Measurements from ENCODE around the gene HOXB13. TPM values are rescaled to one million over a fixed set of nuclear protein-coding genes. Genes with fewer than 3 reads are reported as not detected.

The HOXB13 gene
- total RNA-seq, 4 donors from 2014 or later = not detected

GRCh38 chr17:48732688-48733629, 4.4 kb upstream of the HOXB13 start:
- H3K27me3 ChIP-seq = peaks cover 0 to 100% (median 78%) of the 10 kb centered on the region in 4 donors
- intact Hi-C loops (cut with DNase I) = no loop called here
- TF ChIP-seq POLR2AphosphoS5 (IDR thresholded peaks at IDR 0.05) (no peak), EP300 (IDR thresholded peaks at IDR 0.05) (no peak), CTCF (IDR thresholded peaks at IDR 0.05) (no peak), POLR2A (IDR thresholded peaks at IDR 0.05; ENCODE audit: low read depth) (no peak)

GRCh38 chr17:48731355-48731754, 2.8 kb upstream of the HOXB13 start:
- intact Hi-C loops (cut with DNase I) = no loop called here
- peaks cover 0 to 100% (median 84%) of the 10 kb centered on the region in 4 donors for H3K27me3 ChIP-seq

More at GRCh38 chr17:48732688-48733629, 4.4 kb upstream of the HOXB13 start:
- 8% methylated on average over 30 of the region's 50 CpGs for WGBS
- Histone ChIP-seq H3K9me3 (no peaks in the 10 kb centered on the region), H3K4me3 (no peak overlapping the region), H3K36me3 (no peaks in the 10 kb centered on the region), H3K4me1 (peaks cover 16 to 37% (median 23%) of the 10 kb centered on the region in 4 donors), H3K27ac (replicated peaks in 1 of 4) (no peak overlapping the region)
- DNase-seq (ENCODE audit: extremely low spot score) = no peak

GRCh38 chr17:48730240-48730550, 1.6 kb upstream of the HOXB13 start:
- TF ChIP-seq CTCF (IDR thresholded peaks at IDR 0.05) (no peak), POLR2A (IDR thresholded peaks at IDR 0.05; ENCODE audit: low read depth) (no peak), EP300 (IDR thresholded peaks at IDR 0.05) (no peak), POLR2AphosphoS5 (IDR thresholded peaks at IDR 0.05) (no peak)
- 45% methylated on average over 3 of the region's 3 CpGs for WGBS
- Histone ChIP-seq H3K4me1 (peaks cover 18 to 49% (median 27%) of the 10 kb centered on the region in 4 donors), H3K27ac (replicated peaks in 1 of 4) (no peak overlapping the region), H3K4me3 (no peak overlapping the region), H3K36me3 (no peaks in the 10 kb centered on the region), H3K27me3 (peaks cover 0 to 100% (median 94%) of the 10 kb centered on the region in 4 donors), H3K9me3 (no peaks in the 10 kb centered on the region)
- no peak for DNase-seq (ENCODE audit: extremely low spot score)
- intact Hi-C loops (cut with DNase I) = no loop called here

More at GRCh38 chr17:48731355-48731754, 2.8 kb upstream of the HOXB13 start:
- no peaks in the 10 kb centered on the region for H3K36me3 ChIP-seq
- TF ChIP-seq POLR2A (IDR thresholded peaks at IDR 0.05; ENCODE audit: low read depth) (no peak), POLR2AphosphoS5 (IDR thresholded peaks at IDR 0.05) (no peak), CTCF (IDR thresholded peaks at IDR 0.05) (no peak), EP300 (IDR thresholded peaks at IDR 0.05) (no peak)
- peaks cover 16 to 43% (median 23%) of the 10 kb centered on the region in 4 donors for H3K4me1 ChIP-seq
- no peak overlapping the region for H3K4me3 ChIP-seq
- H3K27ac ChIP-seq (replicated peaks in 1 of 4) = no peak overlapping the region
- no peaks in the 10 kb centered on the region for H3K9me3 ChIP-seq
- DNase-seq (ENCODE audit: extremely low spot score) = no peak

GRCh38 chr17:48729335-48730239, 1.0 kb upstream of the HOXB13 start:
- H3K9me3 ChIP-seq = no peaks in the 10 kb centered on the region
- no peaks in the 10 kb centered on the region for H3K36me3 ChIP-seq
- TF ChIP-seq EP300 (IDR thresholded peaks at IDR 0.05) (no peak), POLR2AphosphoS5 (IDR thresholded peaks at IDR 0.05) (no peak), POLR2A (IDR thresholded peaks at IDR 0.05; ENCODE audit: low read depth) (no peak), CTCF (IDR thresholded peaks at IDR 0.05) (no peak)
- DNase-seq (ENCODE audit: extremely low spot score) = no peak
- H3K27me3 ChIP-seq = peaks cover 0 to 100% (median 94%) of the 10 kb centered on the region in 4 donors
- no peak overlapping the region for H3K4me3 ChIP-seq
- 7% methylated on average over 19 of the region's 19 CpGs for WGBS
- H3K4me1 ChIP-seq = peaks cover 25 to 55% (median 33%) of the 10 kb centered on the region in 4 donors
- intact Hi-C loops (cut with DNase I) = loop anchor here (5.0 kb wide), 1 partner anchor 148 kb away; no protein-coding TSS in a partner anchor
- no peak overlapping the region for H3K27ac ChIP-seq (replicated peaks in 1 of 4)

Data from esophagus muscularis mucosa (tissue), 4 donors.